Measurements from ENCODE around the gene ZC2HC1C. TPM values are rescaled to one million over a fixed set of nuclear protein-coding genes. Genes with fewer than 3 reads are reported as not detected.
A peak's percentile ranks its signal among the peaks of the same experiment; 100 is the strongest.
"Not testable (repeated sequence)": the region's sequence is repeated elsewhere in the genome, so short reads cannot be mapped to it uniquely, and the experiment has no call there.

ZC2HC1C gene
- total RNA-seq, 1 experiment from 2014 or later = 4.1 TPM

DNA sequence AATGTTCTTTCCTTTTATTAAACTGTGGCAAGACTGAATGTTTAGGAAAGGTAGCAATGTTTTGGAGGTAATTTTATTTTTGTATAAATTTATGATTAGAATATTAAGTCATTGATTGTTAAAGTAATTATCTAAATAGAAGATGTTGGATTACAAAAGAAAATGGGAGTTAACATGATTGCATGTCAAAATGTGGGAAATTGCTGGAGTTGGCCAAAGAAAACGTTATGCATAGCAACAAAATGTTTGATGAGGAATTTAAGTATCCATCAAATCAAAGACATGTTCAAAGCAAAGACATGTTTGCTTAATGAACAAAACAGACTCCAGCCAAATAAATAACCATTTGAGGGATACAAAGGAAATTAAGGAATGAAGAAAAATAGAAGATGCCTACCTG lies 15.0 kb upstream of the ZC2HC1C start:
- no peak for DNase-seq (ENCODE audit: low spot score)

DNA sequence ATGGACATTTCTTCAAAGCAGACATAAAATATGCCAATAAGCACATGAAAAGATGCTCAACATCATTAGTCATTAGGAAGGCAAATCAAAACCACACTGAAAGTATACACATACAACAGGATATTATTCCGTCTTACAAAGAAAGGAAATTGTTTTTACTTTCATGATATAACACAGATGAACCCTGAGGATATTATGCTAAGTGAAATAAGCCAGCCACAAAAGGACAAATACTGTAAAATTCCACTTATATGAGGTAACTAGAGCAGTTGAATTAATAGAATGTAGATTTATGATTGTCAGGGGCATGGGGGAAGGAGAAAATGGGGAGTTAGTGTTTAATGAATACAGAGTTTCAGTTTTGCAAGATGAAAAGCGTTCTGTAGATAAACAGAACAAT lies 9.8 kb upstream of the ZC2HC1C start:
- no peak for DNase-seq (ENCODE audit: low spot score)

DNA sequence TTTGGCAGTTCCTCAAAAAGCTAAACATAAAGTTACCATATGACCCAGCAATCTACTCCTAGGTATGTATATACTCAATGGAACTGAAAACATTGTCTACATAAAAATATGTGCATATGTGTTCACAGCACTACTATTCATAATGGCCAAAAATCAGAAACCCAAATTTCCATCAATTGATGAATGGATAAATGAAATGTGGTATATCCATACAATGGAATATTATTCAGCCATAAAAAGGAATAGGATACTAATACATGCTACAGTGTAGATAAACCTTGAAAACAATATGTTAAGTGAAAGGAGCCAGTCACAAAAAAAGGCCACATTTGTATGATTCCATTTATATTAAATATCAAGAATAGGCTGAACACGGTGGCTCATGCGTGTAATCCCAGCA lies 9.0 kb upstream of the ZC2HC1C start:
- DNase-seq (ENCODE audit: low spot score) = no peak

DNA sequence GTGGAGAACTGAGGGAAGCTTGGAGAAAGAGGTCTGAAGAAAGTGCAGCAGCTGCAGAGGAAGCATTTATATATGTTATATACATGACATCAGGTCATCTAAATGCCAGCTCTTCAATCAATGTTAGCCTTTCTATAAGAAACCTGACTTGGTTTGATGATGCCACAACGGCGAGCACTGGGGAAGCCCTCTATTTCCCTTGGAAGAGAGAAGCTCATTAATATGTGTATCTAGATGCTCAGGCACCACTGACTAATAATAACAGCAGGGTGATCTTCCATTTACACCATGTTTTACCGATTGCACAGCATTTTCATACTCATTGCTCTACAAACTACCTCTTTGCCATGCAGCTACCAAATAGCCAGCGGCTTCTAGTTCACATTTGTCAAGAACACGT lies 6.4 kb upstream of the ZC2HC1C start:
- no peak for DNase-seq (ENCODE audit: low spot score)

DNA sequence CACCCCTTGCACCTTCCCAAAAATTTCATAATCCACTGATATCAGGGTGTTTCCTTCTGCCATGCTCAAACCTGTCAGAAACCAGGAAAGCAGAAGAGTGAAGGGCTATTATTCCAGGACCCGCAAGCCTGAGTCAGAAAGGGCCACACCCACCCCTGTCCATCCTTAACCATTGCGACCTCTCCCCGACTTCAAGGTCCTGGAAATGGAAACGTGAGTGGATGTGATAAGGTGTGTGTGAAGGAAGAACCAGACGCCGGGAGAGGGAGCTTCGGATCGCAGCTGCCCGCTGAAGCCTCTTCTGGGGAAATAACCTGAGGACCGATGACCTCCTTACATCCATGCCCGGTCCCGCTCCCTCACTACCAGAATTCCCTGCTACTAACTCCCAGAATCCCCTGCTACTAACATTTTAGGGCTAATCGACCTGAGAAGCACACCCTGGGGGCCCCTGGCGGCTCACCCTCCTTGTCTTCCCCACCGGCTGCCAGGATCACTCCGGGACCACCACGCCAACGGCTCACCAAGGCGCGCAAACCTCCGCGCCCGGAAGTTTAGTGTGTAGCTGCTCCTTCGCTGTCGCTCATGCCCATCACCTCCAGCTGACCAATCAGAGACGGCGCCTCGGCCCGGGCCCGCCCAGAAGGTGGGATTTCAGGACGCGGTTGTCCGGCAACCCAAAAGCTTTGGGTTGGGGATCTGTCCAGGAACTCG lies 5.8 kb upstream of the ZC2HC1C start, which contains the start of gene ACYP1:
Gene ACYP1 (minus strand): TSS at position 534 of the 714 bp plus-strand sequence. CDS start 471 bp downstream, at position 63.
- DNase-seq (ENCODE audit: low spot score) = peak; percentile 84

DNA sequence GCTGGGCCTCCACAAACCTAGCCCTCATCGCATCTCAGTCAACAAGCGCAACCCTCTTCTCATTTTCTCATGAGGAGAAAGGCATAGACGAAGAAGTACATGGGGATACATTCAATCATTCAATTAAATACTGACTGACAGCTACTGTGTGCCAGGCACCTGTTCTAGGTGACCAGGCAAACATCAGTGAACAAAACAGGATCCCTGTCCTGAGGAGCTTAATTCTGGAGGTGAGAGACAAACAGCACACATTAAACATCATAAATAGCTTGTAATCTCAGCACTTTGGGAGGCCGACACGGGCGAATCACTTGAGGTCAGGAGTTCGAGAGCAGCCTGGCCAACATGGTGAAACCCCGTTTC lies 5.3 kb upstream of the ZC2HC1C start:
- DNase-seq (ENCODE audit: low spot score) = no peak

DNA sequence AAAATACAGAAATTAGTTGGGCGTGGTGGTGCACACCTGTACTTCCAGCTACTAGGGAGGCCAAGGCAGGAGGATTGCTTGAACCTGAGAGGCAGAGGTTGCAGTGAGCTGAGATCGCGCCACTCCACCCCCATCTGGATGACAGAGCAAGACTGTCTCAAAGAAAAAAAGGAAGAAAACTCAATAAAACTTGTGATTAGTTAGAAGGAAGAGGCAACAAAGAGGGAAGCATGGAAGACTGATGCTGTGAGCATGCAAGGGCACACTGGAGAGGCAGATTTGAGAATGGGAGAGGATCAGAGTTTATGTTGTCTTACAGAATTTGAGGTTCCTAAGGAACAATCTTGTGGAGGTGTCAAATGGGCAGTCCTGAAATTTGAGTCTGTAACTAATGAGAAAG lies 2.8 kb upstream of the ZC2HC1C start:
- no peak for DNase-seq (ENCODE audit: low spot score)

DNA sequence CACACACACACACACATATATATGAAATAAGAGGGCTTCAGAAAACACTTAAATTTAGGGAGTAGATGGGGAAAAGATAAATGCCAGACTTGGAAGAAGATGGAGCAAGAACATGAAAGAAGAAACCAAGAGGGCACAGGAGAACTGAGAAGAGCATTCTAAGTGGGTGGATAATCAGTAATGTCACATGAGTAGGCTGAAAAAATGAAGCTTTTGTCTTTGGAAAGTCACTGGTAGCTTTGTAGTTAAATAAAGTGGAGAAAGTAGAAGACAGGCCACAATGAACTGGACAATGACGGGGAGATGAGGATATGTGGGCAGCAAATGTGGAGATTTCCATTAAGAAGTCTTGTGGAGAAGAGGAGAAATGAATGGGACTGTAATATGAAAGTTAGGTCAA lies 2.2 kb upstream of the ZC2HC1C start:
- no peak for DNase-seq (ENCODE audit: low spot score)

DNA sequence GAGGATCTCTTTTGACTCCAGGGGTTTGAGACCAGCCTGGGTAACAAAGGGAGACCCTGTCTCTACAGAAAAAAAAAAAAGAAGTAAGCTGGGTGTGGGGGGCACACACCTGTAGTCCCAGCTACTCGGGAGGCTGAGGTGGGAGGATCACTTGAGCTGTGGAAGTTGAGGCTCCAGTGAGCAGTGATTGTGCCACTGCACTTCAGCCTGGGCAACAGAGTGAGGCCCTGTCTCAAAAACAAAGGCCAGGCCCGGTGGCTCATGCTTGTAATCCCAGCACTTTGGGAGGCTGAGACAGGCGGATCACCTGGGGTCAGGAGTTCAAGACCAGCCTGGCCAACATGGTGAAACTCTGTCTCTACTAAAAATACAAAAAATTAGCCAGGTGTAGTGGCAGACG lies 1.7 kb upstream of the ZC2HC1C start:
- not testable (repeated sequence) for DNase-seq (ENCODE audit: low spot score)

DNA sequence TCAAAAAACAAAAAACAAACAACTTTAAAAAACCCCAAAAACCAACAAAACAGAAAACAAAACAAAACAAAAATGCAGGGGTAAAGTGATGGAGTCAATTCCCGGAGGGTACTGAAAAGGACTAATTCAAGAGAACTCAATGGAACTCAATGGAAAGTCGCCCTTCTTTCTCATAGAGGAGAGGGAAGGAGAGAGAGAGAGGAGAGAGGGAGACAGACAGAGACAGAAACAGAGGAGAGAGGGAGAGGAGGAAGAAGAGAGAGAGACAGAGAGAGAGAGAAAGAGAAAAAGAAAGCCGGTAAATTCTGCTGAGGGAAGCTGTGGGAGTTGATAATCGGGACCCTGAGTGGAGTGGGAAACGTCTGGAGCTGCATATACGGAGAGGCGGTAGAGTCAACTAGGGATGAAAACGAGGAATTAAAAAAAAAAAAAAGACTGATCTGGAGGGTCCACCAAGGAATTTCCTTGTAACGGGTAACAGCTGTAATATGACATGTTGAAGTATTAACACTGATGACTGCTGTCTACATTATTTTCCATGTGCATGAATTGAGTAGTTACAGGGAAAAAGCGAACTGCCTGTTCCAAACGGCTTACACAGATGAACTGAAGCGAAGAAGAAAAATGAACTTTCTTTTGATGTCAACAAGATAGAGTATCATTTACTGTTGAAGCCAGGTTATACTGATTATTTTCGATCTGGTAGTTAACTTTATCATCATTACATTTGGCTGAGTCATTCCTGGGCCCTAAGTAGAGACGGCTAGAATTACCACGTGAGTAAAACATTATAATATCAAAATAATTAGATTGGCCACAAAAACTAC lies 934 bp upstream of the ZC2HC1C start:
- peak; percentile 51 for DNase-seq (ENCODE audit: low spot score)

DNA sequence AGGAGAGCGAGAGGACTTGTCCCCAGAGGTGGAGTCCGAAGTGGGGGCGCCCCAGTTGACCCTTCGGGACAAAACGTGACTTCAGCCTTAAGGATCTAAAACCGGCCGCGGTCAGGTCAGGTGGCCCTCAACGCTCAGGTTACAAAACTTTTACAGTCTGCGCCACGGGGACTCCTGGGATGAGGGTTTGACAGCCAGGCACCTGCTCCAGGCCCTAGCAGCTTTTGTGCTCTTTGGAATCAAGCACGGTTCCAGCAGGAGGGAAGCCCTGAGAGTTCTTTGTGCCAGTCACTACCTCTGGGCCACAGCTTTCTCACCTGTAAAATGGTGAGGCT lies 337 bp downstream of the ZC2HC1C start:
- DNase-seq (ENCODE audit: low spot score) = no peak

DNA sequence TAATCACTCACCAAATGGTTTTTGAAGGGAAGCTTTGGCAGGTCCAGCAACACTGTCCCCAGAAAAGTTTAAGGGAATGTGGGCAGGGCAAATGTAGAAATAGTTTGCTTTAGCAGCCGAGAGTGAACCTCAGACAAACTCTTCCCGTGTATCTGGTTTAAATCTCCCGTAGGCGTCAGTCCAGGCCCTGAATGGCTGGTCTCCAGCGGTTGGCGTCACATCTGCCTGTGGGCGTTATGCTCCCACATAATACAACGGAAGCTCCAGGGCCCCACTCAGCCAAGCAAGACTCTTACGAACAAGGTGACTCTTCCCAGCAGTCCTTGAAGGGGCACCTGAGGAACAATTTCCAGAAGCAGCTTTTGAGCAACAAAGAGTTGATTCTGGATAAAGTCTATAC lies 942 bp downstream of the ZC2HC1C start:
- no peak for DNase-seq (ENCODE audit: low spot score)

DNA sequence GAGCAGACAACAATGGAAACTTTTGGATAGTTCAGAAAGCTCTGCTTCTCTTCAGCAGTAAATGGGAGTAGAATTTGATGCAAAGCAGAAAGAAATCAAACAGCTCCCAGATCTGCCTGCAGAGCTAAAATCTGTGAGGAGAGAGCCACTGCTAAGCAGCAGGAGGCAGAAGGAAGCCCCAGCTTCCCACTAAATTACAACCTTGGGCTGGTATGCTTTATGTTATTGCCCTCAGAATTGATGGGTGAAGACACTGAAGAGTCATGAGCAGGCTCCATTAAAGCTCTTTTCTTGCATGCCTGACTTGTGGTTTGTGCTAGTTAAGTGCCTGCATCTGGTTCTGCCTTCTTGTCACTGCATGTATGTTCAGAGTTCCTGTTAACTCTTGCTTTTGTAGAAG lies 8.4 kb downstream of the ZC2HC1C start:
- no peak for DNase-seq (ENCODE audit: low spot score)

DNA sequence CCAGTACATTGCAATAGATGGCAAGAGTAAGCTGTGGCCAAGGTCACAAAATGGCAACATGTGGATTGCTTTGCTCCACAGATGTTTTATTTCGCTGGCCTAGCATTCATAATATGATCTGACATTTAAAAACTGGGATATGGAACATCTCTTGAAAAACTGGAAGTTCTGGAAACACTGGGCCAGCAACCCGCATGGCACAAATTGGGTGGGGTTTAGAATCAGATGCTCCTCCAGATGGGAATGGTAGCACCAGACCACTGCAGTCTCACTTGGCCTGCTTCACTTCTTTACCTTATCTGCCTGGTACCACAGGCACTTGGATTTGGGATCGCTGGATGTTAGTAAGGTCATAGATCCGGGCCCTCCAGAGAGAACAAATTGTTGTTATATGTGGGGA lies 10.1 kb downstream of the ZC2HC1C start:
- DNase-seq (ENCODE audit: low spot score) = no peak

DNA sequence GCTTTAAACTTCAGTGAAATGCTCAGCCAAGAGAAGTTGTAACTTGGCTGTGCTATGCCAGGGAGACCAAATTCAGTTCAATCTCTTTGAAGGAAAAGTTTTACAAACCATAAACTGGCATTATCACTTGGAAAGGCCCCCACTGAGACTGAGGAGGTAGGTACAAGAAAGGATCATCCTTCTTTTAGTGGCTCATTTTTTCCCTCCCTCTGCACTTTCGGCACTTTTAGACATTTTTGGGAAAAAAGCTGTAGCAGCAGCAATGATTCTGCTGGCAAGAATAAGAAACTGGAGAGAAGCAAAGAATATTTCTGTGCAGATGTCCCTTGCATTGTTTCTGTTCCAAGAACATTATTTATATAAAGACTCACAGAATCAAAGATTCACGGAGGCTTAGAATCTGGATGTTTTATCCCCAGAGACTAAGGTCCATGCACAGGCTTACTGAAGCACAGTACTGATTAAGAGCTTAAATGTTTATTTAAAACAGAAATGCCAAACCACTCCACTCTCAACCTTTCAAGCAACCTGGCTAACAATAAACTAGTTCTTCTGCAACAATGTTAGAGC lies 12.3 kb downstream of the ZC2HC1C start:
- DNase-seq (ENCODE audit: low spot score) = no peak

DNA sequence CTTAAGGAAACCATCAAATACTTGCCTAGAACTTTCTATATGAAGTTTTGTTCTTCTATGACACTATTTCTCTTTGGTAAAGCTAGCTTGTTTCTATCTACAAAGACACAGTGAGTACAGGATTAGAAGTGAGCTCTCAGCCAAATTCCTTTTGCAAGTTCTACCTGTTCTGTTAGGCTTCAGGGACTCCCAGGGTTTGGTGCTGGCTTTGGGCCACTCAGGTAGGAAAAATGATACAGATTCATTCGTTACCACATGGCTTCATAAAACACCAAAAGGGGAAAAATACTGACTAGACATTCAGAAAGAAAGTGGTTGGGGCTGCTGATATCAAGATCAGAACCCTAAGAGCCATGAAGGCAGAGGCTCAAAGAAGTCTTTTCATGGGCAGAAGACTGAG lies 13.8 kb downstream of the ZC2HC1C start:
- no peak for DNase-seq (ENCODE audit: low spot score)

DNA sequence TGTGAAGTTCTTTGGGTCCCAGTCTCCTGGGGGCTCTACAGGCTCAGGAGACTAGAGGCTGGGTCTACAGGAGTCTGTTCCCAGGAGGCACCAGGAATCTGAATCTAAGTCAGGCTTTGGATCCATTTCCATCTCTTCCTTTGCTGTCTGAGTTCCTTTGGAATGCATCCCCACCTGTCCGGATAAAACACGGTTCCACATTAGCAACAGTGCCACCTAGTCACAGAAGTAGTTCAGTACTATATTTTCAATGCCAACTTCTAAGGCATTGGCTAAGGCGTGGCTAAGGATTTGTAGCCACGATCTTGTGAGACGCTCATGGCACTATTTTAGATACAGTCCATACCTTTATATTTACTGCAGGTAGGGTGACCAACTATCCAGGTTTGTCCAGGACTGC lies 15.1 kb downstream of the ZC2HC1C start:
- peak; percentile 56 for DNase-seq (ENCODE audit: low spot score)

DNA sequence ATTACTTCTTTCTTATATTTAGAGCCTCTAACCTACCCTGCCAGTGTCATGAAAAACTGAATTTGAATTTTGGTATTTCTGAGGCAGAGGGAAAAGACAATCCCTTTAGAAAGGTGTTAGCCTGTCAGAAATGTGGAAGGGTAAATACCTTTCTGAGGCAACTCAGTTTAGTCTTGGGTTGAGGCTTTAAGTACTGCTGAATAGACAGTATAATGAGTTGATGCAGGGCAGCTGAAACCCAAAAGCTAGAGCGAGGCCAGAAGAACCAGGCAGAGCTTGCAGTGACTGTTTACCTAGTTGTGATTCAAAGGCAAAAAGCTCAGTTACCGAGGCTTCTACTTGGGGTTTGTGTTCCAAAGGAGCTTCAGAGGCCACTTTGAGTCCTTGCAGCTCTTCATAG lies 18.7 kb downstream of the ZC2HC1C start:
- no peak for DNase-seq (ENCODE audit: low spot score)

DNA sequence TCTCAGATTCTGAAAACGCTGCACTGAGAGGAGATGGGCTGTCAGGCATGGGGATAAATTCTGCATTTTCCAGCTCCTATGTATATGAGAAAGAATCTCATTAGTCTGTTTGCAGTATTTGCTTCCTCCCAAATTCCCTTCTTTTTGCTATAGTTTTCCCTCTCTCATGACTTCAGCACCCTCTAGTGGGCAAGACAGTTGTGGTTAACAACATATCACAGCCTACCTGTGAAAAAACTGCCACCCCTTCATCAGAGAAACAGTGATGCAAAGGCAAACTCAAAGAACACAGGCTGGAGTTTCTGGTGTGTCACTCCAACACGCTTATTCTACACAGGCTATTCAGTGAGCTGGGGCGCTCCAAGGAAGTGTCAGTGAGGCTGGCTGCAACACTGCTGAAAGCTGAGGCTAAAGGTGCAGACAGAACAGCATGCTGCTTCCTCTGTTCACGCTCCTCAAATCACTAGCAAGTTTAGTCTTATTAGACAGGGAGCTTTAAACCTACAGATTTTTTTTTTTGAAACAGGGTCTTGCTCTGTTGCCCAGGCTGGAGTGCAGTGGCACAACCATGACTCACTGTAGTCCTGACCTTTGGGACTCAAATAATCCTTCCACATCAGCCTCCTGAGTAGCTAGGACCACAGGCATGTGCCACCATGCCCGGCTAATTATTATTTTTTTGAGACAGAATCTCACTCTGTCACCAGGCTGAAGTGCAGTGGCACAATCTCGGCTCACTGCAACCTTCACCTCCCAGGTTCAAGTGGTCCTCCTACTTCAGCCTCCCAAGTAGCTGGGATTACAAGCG lies 19.3 kb downstream of the ZC2HC1C start:
- DNase-seq (ENCODE audit: low spot score) = peak; percentile 68

DNA sequence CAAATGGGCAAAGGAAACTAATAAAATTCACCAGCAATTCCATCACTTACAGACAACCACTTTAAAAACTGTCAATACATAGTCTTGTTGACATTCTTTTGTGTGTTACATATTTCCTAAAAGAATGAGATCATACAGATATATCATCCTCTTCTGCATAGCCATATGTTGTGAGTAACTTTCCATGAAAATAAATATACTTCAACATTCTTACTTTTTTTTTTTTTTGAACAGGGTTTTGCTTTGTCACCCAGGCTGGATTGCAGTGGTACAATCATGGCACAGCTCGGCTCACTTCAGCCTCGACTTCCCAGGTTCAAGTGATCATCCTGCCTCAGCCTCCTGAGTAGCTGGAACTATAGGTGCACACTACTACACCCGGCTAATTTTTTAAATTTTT lies 20.9 kb downstream of the ZC2HC1C start:
- no peak for DNase-seq (ENCODE audit: low spot score)

DNA sequence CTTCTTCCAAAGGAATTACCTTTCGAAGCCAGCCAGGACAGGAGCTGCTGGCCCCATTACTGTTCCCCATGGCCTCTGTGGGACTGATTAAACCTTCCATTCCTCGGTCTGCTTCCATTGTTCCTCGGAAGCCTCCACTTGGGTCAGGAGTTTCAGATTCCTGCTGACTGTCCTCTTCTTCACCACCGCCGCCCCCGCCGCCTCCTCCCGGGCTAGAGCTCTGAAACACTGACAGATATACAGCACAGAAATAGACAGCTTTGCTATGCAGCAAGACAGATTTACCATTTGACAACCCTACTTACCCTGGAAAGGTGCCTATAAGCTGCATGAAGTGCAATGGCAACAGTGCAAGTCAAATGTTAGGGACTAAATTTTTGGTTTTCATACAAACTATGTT lies 21.8 kb downstream of the ZC2HC1C start:
- no peak for DNase-seq (ENCODE audit: low spot score)

DNA sequence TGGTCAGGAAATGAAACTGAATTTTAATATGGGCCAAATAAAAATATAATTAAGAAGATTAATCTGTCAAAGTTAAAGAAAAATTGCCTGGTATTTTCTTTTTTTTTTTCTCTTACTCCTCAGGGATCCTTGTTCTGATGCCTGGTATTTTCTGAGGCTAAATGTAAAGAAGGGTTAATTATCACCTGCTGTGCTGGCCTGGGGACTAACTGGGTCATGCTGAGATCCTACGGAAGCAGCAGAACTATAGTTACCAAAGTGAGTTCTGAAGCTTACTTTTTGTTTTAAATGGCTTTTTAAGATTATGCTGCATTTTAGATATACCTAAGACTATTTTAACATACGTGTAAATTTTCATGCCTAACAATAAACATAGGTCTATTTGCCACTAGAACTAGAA lies 23.3 kb downstream of the ZC2HC1C start:
- DNase-seq (ENCODE audit: low spot score) = no peak

Data from HT-29 (cell line).